ENCODE results near the gene MOGAT2.

GRCh38 chr11:75767793-75768111, 50.1 kb downstream of the MOGAT2 start:
- TF ChIP-seq, protein P1, sequence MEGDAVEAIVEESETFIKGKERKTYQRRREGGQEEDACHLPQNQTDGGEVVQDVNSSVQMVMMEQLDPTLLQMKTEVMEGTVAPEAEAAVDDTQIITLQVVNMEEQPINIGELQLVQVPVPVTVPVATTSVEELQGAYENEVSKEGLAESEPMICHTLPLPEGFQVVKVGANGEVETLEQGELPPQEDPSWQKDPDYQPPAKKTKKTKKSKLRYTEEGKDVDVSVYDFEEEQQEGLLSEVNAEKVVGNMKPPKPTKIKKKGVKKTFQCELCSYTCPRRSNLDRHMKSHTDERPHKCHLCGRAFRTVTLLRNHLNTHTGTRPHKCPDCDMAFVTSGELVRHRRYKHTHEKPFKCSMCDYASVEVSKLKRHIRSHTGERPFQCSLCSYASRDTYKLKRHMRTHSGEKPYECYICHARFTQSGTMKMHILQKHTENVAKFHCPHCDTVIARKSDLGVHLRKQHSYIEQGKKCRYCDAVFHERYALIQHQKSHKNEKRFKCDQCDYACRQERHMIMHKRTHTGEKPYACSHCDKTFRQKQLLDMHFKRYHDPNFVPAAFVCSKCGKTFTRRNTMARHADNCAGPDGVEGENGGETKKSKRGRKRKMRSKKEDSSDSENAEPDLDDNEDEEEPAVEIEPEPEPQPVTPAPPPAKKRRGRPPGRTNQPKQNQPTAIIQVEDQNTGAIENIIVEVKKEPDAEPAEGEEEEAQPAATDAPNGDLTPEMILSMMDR (IDR thresholded peaks at IDR 0.05; ENCODE audit: insufficient read depth, low read depth, low read length) = no peak
- TF ChIP-seq EZH2 (IDR thresholded peaks at IDR 0.05; ENCODE audit: insufficient read depth, low read length) = no peak

Measured in astrocyte (in vitro differentiated cells and primary cell).